ENCODE measurements around the gene TMEM207.

DNA sequence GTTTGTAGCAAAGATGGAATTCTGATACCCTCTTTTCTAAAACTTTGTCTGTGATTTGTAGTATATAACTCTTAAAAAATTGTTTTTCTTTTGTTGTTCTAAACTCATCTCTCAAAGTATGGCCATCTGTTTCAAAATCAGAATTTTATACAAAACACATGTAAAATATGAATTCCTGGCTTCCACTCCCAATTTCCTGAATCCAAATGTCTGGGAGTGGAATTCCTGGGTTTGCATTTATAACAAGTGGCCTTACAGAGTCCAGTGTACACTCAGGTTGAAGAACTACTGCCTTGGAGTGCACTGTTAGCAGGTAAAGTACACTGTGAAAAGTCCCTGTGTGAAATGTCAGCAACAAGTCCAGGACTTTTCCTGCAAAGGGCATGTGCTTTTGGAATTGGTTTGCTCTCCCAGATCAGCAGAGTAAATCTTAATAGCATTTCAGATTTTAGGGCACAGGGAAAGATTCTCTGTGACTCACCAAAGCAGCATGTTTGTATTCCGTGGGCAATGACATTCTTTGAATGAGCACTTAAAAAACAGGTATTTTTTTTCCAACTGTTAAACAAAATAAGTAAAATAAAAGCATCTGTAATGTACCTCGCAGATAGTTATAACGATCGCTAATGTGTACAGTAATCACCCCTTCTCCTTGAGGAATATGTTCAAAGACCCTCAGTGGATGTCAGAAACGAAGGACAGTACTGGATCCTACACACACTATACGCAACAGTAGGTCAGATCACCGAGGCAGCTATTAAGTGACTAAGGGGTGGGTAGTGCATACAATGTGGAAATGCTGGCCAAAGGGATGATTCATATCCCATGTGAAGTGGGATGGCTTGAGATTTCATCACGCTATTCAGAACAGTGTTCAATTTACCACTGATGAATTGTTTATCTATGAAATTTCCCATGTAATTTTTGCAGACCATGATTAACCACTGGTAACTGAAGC, 63.7 kb downstream of the TMEM207 start:
- TF ChIP-seq, protein P1, sequence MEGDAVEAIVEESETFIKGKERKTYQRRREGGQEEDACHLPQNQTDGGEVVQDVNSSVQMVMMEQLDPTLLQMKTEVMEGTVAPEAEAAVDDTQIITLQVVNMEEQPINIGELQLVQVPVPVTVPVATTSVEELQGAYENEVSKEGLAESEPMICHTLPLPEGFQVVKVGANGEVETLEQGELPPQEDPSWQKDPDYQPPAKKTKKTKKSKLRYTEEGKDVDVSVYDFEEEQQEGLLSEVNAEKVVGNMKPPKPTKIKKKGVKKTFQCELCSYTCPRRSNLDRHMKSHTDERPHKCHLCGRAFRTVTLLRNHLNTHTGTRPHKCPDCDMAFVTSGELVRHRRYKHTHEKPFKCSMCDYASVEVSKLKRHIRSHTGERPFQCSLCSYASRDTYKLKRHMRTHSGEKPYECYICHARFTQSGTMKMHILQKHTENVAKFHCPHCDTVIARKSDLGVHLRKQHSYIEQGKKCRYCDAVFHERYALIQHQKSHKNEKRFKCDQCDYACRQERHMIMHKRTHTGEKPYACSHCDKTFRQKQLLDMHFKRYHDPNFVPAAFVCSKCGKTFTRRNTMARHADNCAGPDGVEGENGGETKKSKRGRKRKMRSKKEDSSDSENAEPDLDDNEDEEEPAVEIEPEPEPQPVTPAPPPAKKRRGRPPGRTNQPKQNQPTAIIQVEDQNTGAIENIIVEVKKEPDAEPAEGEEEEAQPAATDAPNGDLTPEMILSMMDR (IDR thresholded peaks at IDR 0.05): no peak
- no peak for TF ChIP-seq POLR2A (IDR thresholded peaks at IDR 0.05)
